HEK293 (cell line): Measurements from ENCODE around the gene TTC33.

Experiments
- CTCF ChIA-PET: fragments of 350-600 bp; formaldehyde crosslinking; extraction: SDS; loops from one replicate; lab custom pipeline; 2021; ENCODE audit warnings: antibody characterized with exemption; lab: Yijun Ruan, JAX
- POLR2A ChIA-PET: fragments of 300-600 bp; formaldehyde crosslinking; extraction: SDS; loops from one replicate; lab custom pipeline; 2020; ENCODE audit warnings: antibody characterized with exemption, inconsistent platforms; lab: Yijun Ruan, JAX
- H3K27ac ChIP-seq: fragments of 200-500 bp; sonication (Bioruptor generic); 2 replicates; pipeline ENCODE4 v1.5.1; 2014; ENCODE audit warnings: low read depth, low read length, control low read depth, inconsistent platforms; ENCODE audit errors: extremely low read depth
- H3K36me3 ChIP-seq, 2 experiments: fragments of 200-500 bp in 1 of 2; sonication (Bioruptor generic) in 1 of 2; 1 replicate in 1 of 2; 2 replicates in 1 of 2; pipeline ENCODE4 v1.5.1; 2014 to 2017; ENCODE audit warnings: inconsistent platforms in 2 of 2, low read length in 2 of 2; ENCODE audit not compliant: control insufficient read depth in 2 of 2, insufficient read depth in 1 of 2
- H3K4me1 ChIP-seq: fragments of 200-500 bp; sonication (Bioruptor generic); 2 replicates; pipeline ENCODE4 v1.5.1; 2014; ENCODE audit warnings: mild to moderate bottlenecking, low read length, inconsistent platforms; ENCODE audit not compliant: control insufficient read depth, insufficient read depth
- H3K4me3 ChIP-seq: 2 replicates; pipeline ENCODE4 v1.5.1; 2011; ENCODE audit warnings: low read depth, mild to moderate bottlenecking, control low read depth, low read length, moderate library complexity
- H3K9me3 ChIP-seq: fragments of 200-500 bp; sonication (Bioruptor generic); 2 replicates; pipeline ENCODE4 v1.5.1; 2014; ENCODE audit warnings: low read depth, low read length, inconsistent platforms; ENCODE audit not compliant: control insufficient read depth, insufficient read depth
- BCL11B ChIP-seq: fragments of 450-650 bp; formaldehyde crosslinking; IDR thresholded peaks from 2 replicates; pipeline ENCODE4 v1.5.1; 2016; ENCODE audit warnings: low read depth, missing biosample characterization, missing genetic modification characterization
- BCL6B ChIP-seq: fragments of 450-650 bp; formaldehyde crosslinking; IDR thresholded peaks from 2 replicates; pipeline ENCODE4 v1.5.1; 2017; ENCODE audit warnings: missing biosample characterization, missing genetic modification characterization
- CTCF ChIP-seq: fragments of 450-650 bp; formaldehyde crosslinking; IDR thresholded peaks from 2 replicates; pipeline ENCODE4 v1.5.1; 2016; ENCODE audit warnings: missing biosample characterization, missing genetic modification characterization
- GLIS2 ChIP-seq: fragments of 450-650 bp; formaldehyde crosslinking; IDR thresholded peaks from 2 replicates; pipeline ENCODE4 v1.5.1; 2016; ENCODE audit warnings: missing biosample characterization, missing genetic modification characterization
- MZF1 ChIP-seq: fragments of 450-650 bp; formaldehyde crosslinking; IDR thresholded peaks from 2 replicates; pipeline ENCODE4 v1.5.1; 2017; ENCODE audit warnings: missing biosample characterization, missing genetic modification characterization, borderline replicate concordance
- PRDM1 ChIP-seq: fragments of 450-650 bp; formaldehyde crosslinking; IDR thresholded peaks from 2 replicates; pipeline ENCODE4; 2016; ENCODE audit warnings: missing biosample characterization, missing genetic modification characterization
- YY2 ChIP-seq: fragments of 450-650 bp; formaldehyde crosslinking; IDR thresholded peaks from 2 replicates; pipeline ENCODE4 v1.5.1; 2016; ENCODE audit warnings: missing biosample characterization, missing genetic modification characterization
- ZBTB17 ChIP-seq: fragments of 450-650 bp; formaldehyde crosslinking; IDR thresholded peaks from 2 replicates; pipeline ENCODE4 v1.5.1; 2016; ENCODE audit warnings: missing biosample characterization, missing genetic modification characterization
- ZBTB26 ChIP-seq: fragments of 450-650 bp; formaldehyde crosslinking; optimal IDR thresholded peaks from 2 replicates; pipeline ENCODE3; 2016; ENCODE audit warnings: missing biosample characterization, mild to moderate bottlenecking, missing genetic modification characterization
- ZBTB6 ChIP-seq: fragments of 450-650 bp; formaldehyde crosslinking; IDR thresholded peaks from 2 replicates; pipeline ENCODE4 v1.5.1; 2017; ENCODE audit warnings: missing biosample characterization, missing genetic modification characterization
- ZFP69B ChIP-seq: fragments of 450-650 bp; formaldehyde crosslinking; IDR thresholded peaks from 2 replicates; pipeline ENCODE4 v1.5.1; 2016; ENCODE audit warnings: missing biosample characterization, missing genetic modification characterization
- ZNF132 ChIP-seq: fragments of 450-650 bp; formaldehyde crosslinking; IDR thresholded peaks from 2 replicates; pipeline ENCODE4 v1.5.1; 2017; ENCODE audit warnings: missing biosample characterization, missing genetic modification characterization, borderline replicate concordance
- ZNF133 ChIP-seq: fragments of 450-650 bp; formaldehyde crosslinking; IDR thresholded peaks from 2 replicates; pipeline ENCODE4 v1.5.1; 2016; ENCODE audit warnings: missing biosample characterization, missing genetic modification characterization
- ZNF155 ChIP-seq: fragments of 450-650 bp; formaldehyde crosslinking; IDR thresholded peaks from 2 replicates; pipeline ENCODE4 v1.5.1; 2016; ENCODE audit warnings: missing biosample characterization, missing genetic modification characterization
- ZNF311 ChIP-seq: fragments of 450-650 bp; formaldehyde crosslinking; IDR thresholded peaks from 2 replicates; pipeline ENCODE4 v1.5.1; 2017; ENCODE audit warnings: missing biosample characterization, missing genetic modification characterization, borderline replicate concordance
- ZNF391 ChIP-seq: fragments of 450-650 bp; formaldehyde crosslinking; IDR thresholded peaks from 2 replicates; pipeline ENCODE4 v1.5.1; 2016; ENCODE audit warnings: low read depth, missing biosample characterization, missing genetic modification characterization, borderline replicate concordance
- ZNF514 ChIP-seq: fragments of 450-650 bp; formaldehyde crosslinking; IDR thresholded peaks from 2 replicates; pipeline ENCODE4 v1.5.1; 2016; ENCODE audit warnings: missing biosample characterization, missing genetic modification characterization
- ZNF530 ChIP-seq: fragments of 450-650 bp; formaldehyde crosslinking; IDR thresholded peaks from 2 replicates; pipeline ENCODE4 v1.5.1; 2016; ENCODE audit warnings: low read depth, missing biosample characterization, missing genetic modification characterization
- ZNF560 ChIP-seq: fragments of 450-650 bp; formaldehyde crosslinking; IDR thresholded peaks from 2 replicates; pipeline ENCODE4 v1.5.1; 2017; ENCODE audit warnings: missing biosample characterization, missing genetic modification characterization, borderline replicate concordance
- ZNF561 ChIP-seq: fragments of 450-650 bp; IDR thresholded peaks from 2 replicates; pipeline ENCODE4 v1.5.1; 2018; ENCODE audit warnings: missing biosample characterization, missing genetic modification characterization, borderline replicate concordance
- ZNF624 ChIP-seq: fragments of 450-650 bp; formaldehyde crosslinking; IDR thresholded peaks from 2 replicates; pipeline ENCODE4 v1.5.1; 2017; ENCODE audit warnings: missing biosample characterization, missing genetic modification characterization
- ZNF626 ChIP-seq: fragments of 450-650 bp; sonication (Bioruptor Pico); formaldehyde crosslinking; IDR thresholded peaks from 2 replicates; pipeline ENCODE4 v1.5.1; 2018; ENCODE audit warnings: missing biosample characterization, missing genetic modification characterization, inconsistent platforms
- ZNF629 ChIP-seq: fragments of 450-650 bp; formaldehyde crosslinking; IDR thresholded peaks from 2 replicates; pipeline ENCODE4 v1.5.1; 2017; ENCODE audit warnings: missing biosample characterization, missing genetic modification characterization
- ZNF777 ChIP-seq: fragments of 450-650 bp; formaldehyde crosslinking; IDR thresholded peaks from 2 replicates; pipeline ENCODE4 v1.5.1; 2017; ENCODE audit warnings: missing biosample characterization, missing genetic modification characterization, borderline replicate concordance
- ZNF785 ChIP-seq: fragments of 450-650 bp; formaldehyde crosslinking; IDR thresholded peaks from 2 replicates; pipeline ENCODE4 v1.5.1; 2016; ENCODE audit warnings: missing biosample characterization, missing genetic modification characterization
- TF ChIP-seq, protein P1 (sequence below): fragments of 450-650 bp; formaldehyde crosslinking; IDR thresholded peaks from 2 replicates; pipeline ENCODE4 v1.5.1; 2017; ENCODE audit warnings: missing biosample characterization, missing genetic modification characterization
- TF ChIP-seq, protein P2 (sequence below): fragments of 450-650 bp; IDR thresholded peaks from 2 replicates; pipeline ENCODE4 v1.5.1; 2018; ENCODE audit warnings: missing biosample characterization, missing genetic modification characterization

The TTC33 gene

DNA sequence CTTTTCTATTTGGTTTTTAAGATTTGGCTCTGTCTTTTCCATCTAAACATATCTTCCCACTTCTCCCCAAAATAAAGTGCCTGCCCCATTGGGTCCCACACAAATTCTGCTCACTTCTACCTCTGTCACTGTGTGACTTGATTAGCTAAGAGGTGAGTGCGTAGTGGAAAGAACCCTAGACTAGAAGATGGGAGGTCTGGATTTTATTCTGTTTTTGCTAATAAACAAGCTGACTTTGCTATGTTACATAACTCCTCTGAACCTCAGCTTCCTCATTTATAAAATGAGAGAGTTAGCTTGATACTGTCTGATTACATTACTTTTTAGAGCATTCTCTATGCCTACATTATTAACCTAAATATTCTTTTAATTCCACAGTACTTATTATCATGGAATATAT lies 127.4 kb downstream of the TTC33 start:
- CTCF ChIA-PET: no interaction called here

DNA sequence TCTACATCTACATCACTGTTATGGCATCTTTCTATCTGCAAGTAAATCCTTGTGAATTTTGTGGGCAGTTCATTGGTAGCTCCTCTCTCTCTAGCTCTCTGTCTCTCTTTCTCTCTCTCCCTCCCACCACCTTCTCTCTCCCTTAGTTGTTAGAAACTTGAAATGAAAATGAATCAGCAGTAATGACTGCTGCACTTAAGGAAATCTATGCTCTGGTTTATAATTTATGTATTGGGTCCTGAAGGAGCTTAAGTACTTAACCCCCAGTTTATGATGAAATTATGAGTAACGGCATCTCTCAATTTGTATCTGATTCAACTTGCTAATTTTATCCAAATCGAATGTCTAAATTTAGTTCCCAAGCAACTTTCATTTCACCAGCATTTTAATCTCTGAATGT lies 128.1 kb downstream of the TTC33 start:
- Histone ChIP-seq H3K4me3 (no peak overlapping the region), H3K36me3 (no peaks in the 10 kb centered on the region), H3K4me1 (no peaks in the 10 kb centered on the region; the same call in 1 of the 2 replicates), H3K27ac (no peak overlapping the region), H3K9me3 (no peaks in the 10 kb centered on the region)
- ChIA-PET CTCF (no interaction called here), POLR2A (no interaction called here)
- no peak for TF ChIP-seq ZNF626 (tag by site-specific recombination)
- TF ChIP-seq ZNF133 (tag by site-specific recombination): no peak
- no peak for TF ChIP-seq ZNF530 (tag by site-specific recombination)
- TF ChIP-seq ZNF624: no peak
- no peak for TF ChIP-seq CTCF (tag by site-specific recombination)
- TF ChIP-seq ZNF132 (tag by site-specific recombination): no peak
- TF ChIP-seq GLIS2 (tag by site-specific recombination): no peak
- TF ChIP-seq BCL6B (tag by site-specific recombination): no peak
- no peak for TF ChIP-seq YY2 (tag by site-specific recombination)
- TF ChIP-seq ZBTB26 (tag by site-specific recombination): no peak
- TF ChIP-seq, protein P1, sequence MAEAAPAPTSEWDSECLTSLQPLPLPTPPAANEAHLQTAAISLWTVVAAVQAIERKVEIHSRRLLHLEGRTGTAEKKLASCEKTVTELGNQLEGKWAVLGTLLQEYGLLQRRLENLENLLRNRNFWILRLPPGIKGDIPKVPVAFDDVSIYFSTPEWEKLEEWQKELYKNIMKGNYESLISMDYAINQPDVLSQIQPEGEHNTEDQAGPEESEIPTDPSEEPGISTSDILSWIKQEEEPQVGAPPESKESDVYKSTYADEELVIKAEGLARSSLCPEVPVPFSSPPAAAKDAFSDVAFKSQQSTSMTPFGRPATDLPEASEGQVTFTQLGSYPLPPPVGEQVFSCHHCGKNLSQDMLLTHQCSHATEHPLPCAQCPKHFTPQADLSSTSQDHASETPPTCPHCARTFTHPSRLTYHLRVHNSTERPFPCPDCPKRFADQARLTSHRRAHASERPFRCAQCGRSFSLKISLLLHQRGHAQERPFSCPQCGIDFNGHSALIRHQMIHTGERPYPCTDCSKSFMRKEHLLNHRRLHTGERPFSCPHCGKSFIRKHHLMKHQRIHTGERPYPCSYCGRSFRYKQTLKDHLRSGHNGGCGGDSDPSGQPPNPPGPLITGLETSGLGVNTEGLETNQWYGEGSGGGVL (tag by site-specific recombination): no peak
- TF ChIP-seq ZBTB17: no peak
- no peak for TF ChIP-seq ZNF560 (tag by site-specific recombination)
- no peak for TF ChIP-seq ZNF311 (tag by site-specific recombination)
- TF ChIP-seq ZNF561: no peak

More for the DNA sequence above, 127.4 kb downstream of the TTC33 start:
- H3K27ac ChIP-seq: no peak overlapping the region
- H3K4me3 ChIP-seq: no peak overlapping the region
- TF ChIP-seq ZNF624 (no peak), ZNF391 (tag by site-specific recombination) (no peak), MZF1 (tag by site-specific recombination) (no peak), ZBTB6 (no peak), ZNF514 (tag by site-specific recombination) (no peak), ZNF785 (tag by site-specific recombination) (no peak), ZNF155 (tag by site-specific recombination) (no peak), ZNF777 (no peak), ZNF629 (tag by site-specific recombination) (no peak), ZFP69B (tag by site-specific recombination) (no peak), PRDM1 (tag by site-specific recombination) (no peak), BCL11B (tag by site-specific recombination) (no peak)
- TF ChIP-seq, protein P2, sequence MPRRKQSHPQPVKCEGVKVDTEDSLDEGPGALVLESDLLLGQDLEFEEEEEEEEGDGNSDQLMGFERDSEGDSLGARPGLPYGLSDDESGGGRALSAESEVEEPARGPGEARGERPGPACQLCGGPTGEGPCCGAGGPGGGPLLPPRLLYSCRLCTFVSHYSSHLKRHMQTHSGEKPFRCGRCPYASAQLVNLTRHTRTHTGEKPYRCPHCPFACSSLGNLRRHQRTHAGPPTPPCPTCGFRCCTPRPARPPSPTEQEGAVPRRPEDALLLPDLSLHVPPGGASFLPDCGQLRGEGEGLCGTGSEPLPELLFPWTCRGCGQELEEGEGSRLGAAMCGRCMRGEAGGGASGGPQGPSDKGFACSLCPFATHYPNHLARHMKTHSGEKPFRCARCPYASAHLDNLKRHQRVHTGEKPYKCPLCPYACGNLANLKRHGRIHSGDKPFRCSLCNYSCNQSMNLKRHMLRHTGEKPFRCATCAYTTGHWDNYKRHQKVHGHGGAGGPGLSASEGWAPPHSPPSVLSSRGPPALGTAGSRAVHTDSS (tag by site-specific recombination): no peak
- H3K36me3 ChIP-seq: no peaks in the 10 kb centered on the region
- H3K9me3 ChIP-seq: no peaks in the 10 kb centered on the region
- POLR2A ChIA-PET: no interaction called here
- H3K4me1 ChIP-seq: no peaks in the 10 kb centered on the region; the same call in 1 of the 2 replicates
